HG02623 (cell line): Measurements from ENCODE around the gene EIF1AD.
"Not testable (repeated sequence)": the region's sequence is repeated elsewhere in the genome, so short reads cannot be mapped to it uniquely, and the experiment has no call there.

ENCODE experiments used
- ATAC-seq: cut with Tn5 transposase; IDR thresholded peaks from one replicate; pipeline ENCODE4 v1.9.1; 2021; ENCODE audit warnings: moderate library complexity; ENCODE audit not compliant: unreplicated experiment

The EIF1AD gene

GRCh38 chr11:66022401-66023185 is 20.6 kb upstream of the EIF1AD start:
- no peak for ATAC-seq

GRCh38 chr11:66020618-66021357 is 18.8 kb upstream of the EIF1AD start:
- no peak for ATAC-seq

GRCh38 chr11:66020212-66020611 is 18.3 kb upstream of the EIF1AD start:
- no peak for ATAC-seq

- no peak for ATAC-seq
These were observed 15.4 kb upstream of the EIF1AD start for GRCh38 chr11:66017321-66017720.

- no peak for ATAC-seq
These were observed 14.8 kb upstream of the EIF1AD start for GRCh38 chr11:66016793-66017177.

- no peak for ATAC-seq
These were observed 14.2 kb upstream of the EIF1AD start for GRCh38 chr11:66015936-66016792.

GRCh38 chr11:66015454-66015881 is 13.5 kb upstream of the EIF1AD start:
- no peak for ATAC-seq

GRCh38 chr11:66014804-66015453 is 13.0 kb upstream of the EIF1AD start:
- no peak for ATAC-seq

- ATAC-seq = no peak
These were observed 11.8 kb upstream of the EIF1AD start for GRCh38 chr11:66013762-66014100.

GRCh38 chr11:66012946-66013761 is 11.2 kb upstream of the EIF1AD start:
- no peak for ATAC-seq

GRCh38 chr11:66012371-66012945 is 10.5 kb upstream of the EIF1AD start:
- no peak for ATAC-seq

GRCh38 chr11:66011785-66012303 is 9.9 kb upstream of the EIF1AD start, which contains the start of gene CST6:
Gene CST6, plus strand, starts transcription at chr11:66012008. Its CDS starts 37 bp downstream, at chr11:66012045.
- no peak for ATAC-seq

- no peak for ATAC-seq
These were observed 9.4 kb upstream of the EIF1AD start for GRCh38 chr11:66011239-66011784.

GRCh38 chr11:66010036-66010435 is 8.1 kb upstream of the EIF1AD start:
- not testable (repeated sequence) for ATAC-seq

GRCh38 chr11:66008468-66009101 is 6.6 kb upstream of the EIF1AD start:
- no peak for ATAC-seq

- ATAC-seq = no peak
These were observed 6.1 kb upstream of the EIF1AD start for GRCh38 chr11:66008095-66008467.

- ATAC-seq = no peak
These were observed 5.3 kb upstream of the EIF1AD start for GRCh38 chr11:66007201-66007634.

- ATAC-seq = no peak
These were observed 4.9 kb upstream of the EIF1AD start for GRCh38 chr11:66006891-66007176.
